Choroid plexus epithelial cell (primary cell): ENCODE data around the gene ITGA11.

Experiments used
- DNase-seq: peaks from one replicate; pipeline ENCODE4 v3.0.0-alpha.2; 2010; ENCODE audit warnings: low read depth
- H3K4me3 ChIP-seq: 2 replicates; pipeline ENCODE4 v1.5.1; 2011; ENCODE audit warnings: low read depth, mild to moderate bottlenecking, control low read depth, low read length, moderate library complexity
- CTCF ChIP-seq: conservative IDR thresholded peaks from 2 replicates; pipeline ENCODE4 v1.5.1; 2011; ENCODE audit warnings: low read depth, mild to moderate bottlenecking, control low read depth, inconsistent platforms, low read length, moderate library complexity

Gene ITGA11

GRCh38 chr15:68432441-68433064, 590 bp upstream of the ITGA11 start:
- no peak overlapping the region for H3K4me3 ChIP-seq
- DNase-seq = no peak
- no peak for TF ChIP-seq CTCF

- no peak for DNase-seq
- no peak for TF ChIP-seq CTCF
- H3K4me3 ChIP-seq = peak overlapping the region; percentile 64
Measured at GRCh38 chr15:68431037-68431791, 749 bp downstream of the ITGA11 start.

- H3K4me3 ChIP-seq = peak overlapping the region; percentile 64
- DNase-seq = no peak
- TF ChIP-seq CTCF = no peak
Measured at GRCh38 chr15:68430471-68431036, 1.4 kb downstream of the ITGA11 start.

GRCh38 chr15:68429691-68430470, 2.1 kb downstream of the ITGA11 start:
- H3K4me3 ChIP-seq = peak overlapping the region; percentile 64
- DNase-seq = no peak
- TF ChIP-seq CTCF = no peak

- no peak overlapping the region for H3K4me3 ChIP-seq
- no peak for TF ChIP-seq CTCF
- no peak for DNase-seq
Measured at GRCh38 chr15:68428431-68428940, 3.5 kb downstream of the ITGA11 start.

GRCh38 chr15:68427963-68428362, 4.0 kb downstream of the ITGA11 start:
- no peak overlapping the region for H3K4me3 ChIP-seq
- no peak for TF ChIP-seq CTCF
- DNase-seq = no peak
